HepG2 (cell line): ENCODE measurements around the gene CIAO2A. TPM values are rescaled to one million over a fixed set of nuclear protein-coding genes. Genes with fewer than 3 reads are reported as not detected.
"Not testable (repeated sequence)": the region's sequence is repeated elsewhere in the genome, so short reads cannot be mapped to it uniquely, and the experiment has no call there.

ENCODE experiments used
- ATAC-seq: fragments of 200-7000 bp; cut with Tn5 transposase; 3 replicates; pipeline ENCODE4 v1.9.1; 2020; ENCODE audit warnings: mild to moderate bottlenecking, moderate library complexity
- BruUV-seq: library from RNA; stranded (reverse); fragments of 400-500 nt; replicated peaks from 2 replicates; lab custom pipeline; 2021; lab: Mats Ljungman, UMichigan
- CTCF ChIA-PET: fragments of 300-600 bp; formaldehyde crosslinking; extraction: SDS; loops from one replicate; lab custom pipeline; 2021; ENCODE audit warnings: low total read pairs, inconsistent platforms, low intra/inter-chr PET ratio; lab: Yijun Ruan, JAX
- POLR2A ChIA-PET: fragments of 350-600 bp; sonication (Branson Sonifier 250); formaldehyde crosslinking; loops from one replicate; lab custom pipeline; 2020; ENCODE audit warnings: antibody characterized with exemption, inconsistent platforms; lab: Yijun Ruan, JAX
- DNase-seq: peaks from one replicate; pipeline ENCODE4 v3.0.0-alpha.2; 2015; ENCODE audit warnings: low spot score
- FAIRE-seq: peaks from 3 replicates; lab custom pipeline; 2011; peaks lifted over from hg19 to GRCh38; lab: Jason Lieb, UNC
- H2AFZ ChIP-seq: one replicate; pipeline ENCODE4 v1.6.1; 2011; ENCODE audit warnings: low read length, inconsistent platforms
- H3K27ac ChIP-seq: fragments of 300-600 bp; 3 replicates; pipeline ENCODE4 v1.8.0; 2011; ENCODE audit warnings: mixed run types, mild to moderate bottlenecking, mixed read lengths, low read length, inconsistent platforms; ENCODE audit not compliant: insufficient read depth; ENCODE audit errors: extremely low read length
- H3K27me3 ChIP-seq, 2 experiments: fragments of 200-600 bp in 1 of 2; 2 replicates in 1 of 2; 3 replicates in 1 of 2; pipeline versions ENCODE4 v1.6.0 to v1.8.0; 2011; ENCODE audit warnings: low read length in 2 of 2, mild to moderate bottlenecking in 2 of 2, moderate library complexity in 2 of 2, inconsistent platforms in 1 of 2; ENCODE audit not compliant: insufficient read depth in 2 of 2, control insufficient read depth in 1 of 2
- H3K36me3 ChIP-seq, 2 experiments: fragments of 200-600 bp in 1 of 2; replicated peaks in 1 of 2; 2 replicates in 1 of 2; 3 replicates in 1 of 2; pipeline versions ENCODE4 v1.5.1 to v1.8.0; 2011; ENCODE audit warnings: low read length in 2 of 2, inconsistent platforms in 1 of 2; ENCODE audit not compliant: insufficient read depth in 2 of 2, control insufficient read depth in 1 of 2
- H3K4me1 ChIP-seq: 2 replicates; pipeline ENCODE4 v1.5.1; 2012; ENCODE audit warnings: low read length, inconsistent platforms; ENCODE audit not compliant: insufficient read depth
- H3K4me2 ChIP-seq: 2 replicates; pipeline ENCODE4 v1.6.0; 2011; ENCODE audit warnings: low read depth, low read length, inconsistent platforms
- H3K4me3 ChIP-seq, 3 experiments: fragments of 200-600 bp in 1 of 3; sonication (generic), shearing (Covaris generic) in 1 of 3; replicated peaks in 1 of 3; 2 replicates each; pipeline ENCODE4 v1.5.1; 2011 to 2016; ENCODE audit warnings: low read length in 3 of 3, inconsistent platforms in 2 of 3, low read depth in 2 of 3, mild to moderate bottlenecking in 2 of 3, control low read depth in 1 of 3, mixed read lengths in 1 of 3; ENCODE audit not compliant: insufficient read depth in 1 of 3
- H3K79me2 ChIP-seq: one replicate; pipeline ENCODE4 v1.6.1; 2011; ENCODE audit warnings: low read length, inconsistent platforms; ENCODE audit not compliant: insufficient read depth
- H3K9ac ChIP-seq: 2 replicates; pipeline ENCODE4 v1.6.0; 2011; ENCODE audit warnings: mild to moderate bottlenecking, low read depth, low read length, inconsistent platforms; ENCODE audit not compliant: insufficient read depth
- H3K9me3 ChIP-seq: 2 replicates; pipeline ENCODE4 v1.5.1; 2012; ENCODE audit warnings: mild to moderate bottlenecking, low read length
- H4K20me1 ChIP-seq: 2 replicates; pipeline ENCODE4 v1.6.0; 2011; ENCODE audit warnings: inconsistent platforms, mild to moderate bottlenecking, low read length, moderate library complexity; ENCODE audit not compliant: insufficient read depth
- FOSL1 ChIP-seq: sonication (generic); formaldehyde crosslinking; IDR thresholded peaks from 2 replicates; pipeline ENCODE4 v1.9.0; 2021; ENCODE audit warnings: missing genetic modification reagents, borderline replicate concordance
- GATAD2A ChIP-seq: IDR thresholded peaks from 2 replicates; pipeline ENCODE4 v1.6.1; 2016
- HHEX ChIP-seq: IDR thresholded peaks from 2 replicates; pipeline ENCODE4 v1.6.1; 2016; ENCODE audit warnings: control low read depth
- KAT2B ChIP-seq: fragments of 150-350 bp; IDR thresholded peaks from 2 replicates; pipeline ENCODE4 v1.6.1; 2014; ENCODE audit warnings: low read depth, low read length, borderline replicate concordance
- PRMT3 ChIP-seq: sonication (generic); formaldehyde crosslinking; IDR thresholded peaks from 2 replicates; pipeline ENCODE4 v1.8.1; 2022; ENCODE audit warnings: low read depth, mild to moderate bottlenecking, moderate library complexity, missing genetic modification reagents, borderline replicate concordance
- ZNF264 ChIP-seq: sonication (generic); formaldehyde crosslinking; IDR thresholded peaks from 2 replicates; pipeline ENCODE4 v1.4.0; 2020; ENCODE audit warnings: missing genetic modification reagents
- ZNF468 ChIP-seq: sonication (generic); formaldehyde crosslinking; IDR thresholded peaks from 2 replicates; pipeline ENCODE4 v1.8.0; 2022; ENCODE audit warnings: mild to moderate bottlenecking, moderate library complexity, missing genetic modification reagents
- ZNF619 ChIP-seq: sonication (generic); formaldehyde crosslinking; IDR thresholded peaks from 2 replicates; pipeline ENCODE4 v1.4.0; 2020; ENCODE audit warnings: mild to moderate bottlenecking, missing genetic modification reagents
- ZNF674 ChIP-seq: sonication (generic); formaldehyde crosslinking; IDR thresholded peaks from 2 replicates; pipeline ENCODE4 v1.5.0; 2020; ENCODE audit warnings: low read depth, mild to moderate bottlenecking, missing genetic modification reagents
- ZNF841 ChIP-seq: sonication (generic); formaldehyde crosslinking; IDR thresholded peaks from 2 replicates; pipeline ENCODE4 v1.8.1; 2023; ENCODE audit warnings: missing genetic modification reagents, borderline replicate concordance
- WGBS: methylation state at CpG from one replicate; pipeline ENCODE4 v1.1.6; 2017; ENCODE audit warnings: low lambda C conversion rate; 5-methylcytosine and 5-hydroxymethylcytosine counted together
- in situ Hi-C: cut with HindIII; loops from 2 replicates; pipeline ENCODE4 v1.10.0; 2017; ENCODE audit warnings: low pct_unique_long_range_greater_than_20kb; ENCODE audit not compliant: extremely low pct_ligation_motif_present
- intact Hi-C: fragments of 100-400 bp; cut with micrococcal nuclease; formaldehyde crosslinking; loops from one replicate; pipeline ENCODE4 v1.10.0; 2022; ENCODE audit not compliant: unreplicated experiment
- polyA plus RNA-seq, 8 experiments: library from polyadenylated mRNA; depleted of rRNA in 3 of 8; stranded (reverse) in 7 of 8; unstranded in 1 of 8; fragments of >200 nt; fragmentation: Illumina TruSeq in 4 of 8; extraction: Trizol in 4 of 8; gene quantifications; 2 replicates each; pipeline versions ENCODE4 v1.2.1 to v1.2.3, GENCODE V29; 2011 to 2016; ENCODE audit warnings: low read depth in 4 of 8, missing spikeins in 1 of 8, mixed read lengths in 1 of 8; ENCODE audit not compliant: insufficient read depth in 1 of 8
- total RNA-seq, 5 experiments: library from RNA; depleted of rRNA; stranded (reverse); fragments of >200 nt; fragmentation: Illumina TruSeq; extraction: Trizol; gene quantifications; 2 replicates each; pipeline ENCODE4 v1.2.3, GENCODE V29; 2016; ENCODE audit warnings: low read depth in 1 of 5
- TF ChIP-seq, protein P1 (sequence below): sonication (generic); formaldehyde crosslinking; IDR thresholded peaks from 2 replicates; pipeline ENCODE4 v1.8.0; 2022; ENCODE audit warnings: missing genetic modification reagents, mild to moderate bottlenecking, inconsistent platforms, borderline replicate concordance

Gene CIAO2A
- total and polyA plus RNA-seq, 2 of the 13 experiments (the other 11 are each of a cell fraction or from before 2014, with no cell fraction given): 83.0 to 100 TPM

DNA sequence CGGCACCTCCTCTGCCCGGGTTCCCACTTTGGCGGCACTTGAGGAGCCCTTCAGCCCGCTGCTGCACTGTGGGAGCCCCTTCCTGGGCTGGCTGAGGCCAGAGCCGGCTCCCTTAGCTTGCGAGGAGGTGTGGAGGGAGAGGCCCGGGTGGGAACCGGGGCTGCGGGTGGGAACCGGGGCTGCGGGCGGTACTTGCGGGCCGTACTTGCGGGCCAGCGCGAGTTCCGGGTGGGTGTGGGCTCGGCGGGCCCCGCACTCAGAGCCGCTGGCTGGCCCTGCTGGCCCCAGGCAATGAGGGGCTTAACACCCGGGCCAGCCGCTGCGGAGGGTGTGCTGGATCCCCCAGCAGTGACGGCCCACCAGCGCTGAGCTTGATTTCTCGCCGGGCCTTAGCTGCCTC is 32.9 kb downstream of the CIAO2A start:
- no peak for TF ChIP-seq ZNF841 (CRISPR knock-in tag)
- TF ChIP-seq ZNF264 (CRISPR knock-in tag): no peak
- no peak for TF ChIP-seq GATAD2A (CRISPR knock-in tag)
- TF ChIP-seq ZNF619 (CRISPR knock-in tag): no peak
- no peak for TF ChIP-seq ZNF674
- TF ChIP-seq HHEX (CRISPR knock-in tag): no peak
- TF ChIP-seq FOSL1: no peak
- TF ChIP-seq PRMT3 (CRISPR knock-in tag): no peak
- TF ChIP-seq, protein P1, sequence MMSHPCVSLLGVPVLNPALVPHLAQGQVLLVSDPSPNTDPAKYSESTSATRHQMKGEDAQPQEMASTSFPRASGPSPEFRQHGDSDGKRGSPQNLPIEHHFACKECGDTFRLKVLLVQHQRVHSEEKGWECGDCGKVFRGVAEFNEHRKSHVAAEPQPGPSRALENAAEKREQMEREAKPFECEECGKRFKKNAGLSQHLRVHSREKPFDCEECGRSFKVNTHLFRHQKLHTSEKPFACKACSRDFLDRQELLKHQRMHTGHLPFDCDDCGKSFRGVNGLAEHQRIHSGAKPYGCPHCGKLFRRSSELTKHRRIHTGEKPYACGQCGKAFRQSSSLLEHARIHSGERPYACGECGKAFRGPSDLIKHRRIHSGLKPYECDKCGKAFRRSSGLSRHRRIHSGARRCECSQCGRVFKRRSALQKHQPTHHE (CRISPR knock-in tag): no peak
- TF ChIP-seq ZNF468 (CRISPR knock-in tag): no peak
- no peak for TF ChIP-seq KAT2B
- Histone ChIP-seq H3K4me3 (no peak overlapping the region), H4K20me1 (no peaks in the 10 kb centered on the region), H3K27ac (no peak overlapping the region), H3K36me3 (no peaks in the 10 kb centered on the region), H3K9me3 (no peaks in the 10 kb centered on the region), H3K27me3 (no peaks in the 10 kb centered on the region), H2AFZ (no peak overlapping the region), H3K4me1 (peaks cover 12% of the 10 kb centered on the region; the same call in 1 of the 2 replicates), H3K9ac (no peak overlapping the region), H3K79me2 (no peaks in the 10 kb centered on the region), H3K4me2 (no peak overlapping the region)
- ATAC-seq (no peak), FAIRE-seq (no peak), DNase-seq (no peak)
- 46% methylated on average over 4 of the region's 29 CpGs for WGBS
- in situ Hi-C loops: no loop called here
- CTCF ChIA-PET: no interaction called here
- intact Hi-C loops: no loop called here
- BruUV-seq: no TSS peak
- POLR2A ChIA-PET: no interaction called here

DNA sequence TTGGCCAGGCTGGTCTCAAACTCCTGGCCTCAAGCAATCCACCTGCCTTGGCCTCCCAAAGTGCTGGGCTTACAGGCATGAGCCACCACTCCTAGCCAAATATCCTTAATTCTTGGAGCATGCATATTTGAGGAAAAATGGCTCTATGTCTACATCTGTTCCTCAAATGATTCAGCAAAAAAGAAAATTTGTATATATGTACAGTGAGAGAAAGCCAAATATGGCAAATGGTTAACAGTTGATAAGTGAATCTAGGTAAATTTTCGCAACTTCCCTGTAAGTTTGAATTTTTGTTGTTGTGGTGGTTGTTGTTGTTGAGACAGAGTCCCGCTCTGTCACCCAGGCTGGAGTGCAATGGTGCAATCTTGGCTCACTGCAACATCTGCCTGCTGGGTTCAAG is 34.5 kb downstream of the CIAO2A start:
- H3K27me3 ChIP-seq, H3K36me3 ChIP-seq, H3K4me2 ChIP-seq, H4K20me1 ChIP-seq, H3K79me2 ChIP-seq, BruUV-seq, H3K4me3 ChIP-seq, H3K9ac ChIP-seq, ATAC-seq, DNase-seq, H2AFZ ChIP-seq, POLR2A ChIA-PET, H3K9me3 ChIP-seq, H3K27ac ChIP-seq, in situ Hi-C loops, CTCF ChIA-PET, FAIRE-seq, intact Hi-C loops: not testable (repeated sequence)
- 33% methylated on average over 2 of the region's 2 CpGs for WGBS
- peaks cover 11% of the 10 kb centered on the region; the same call in 1 of the 2 replicates for H3K4me1 ChIP-seq
